ENCODE results near the gene SCO1. TPM values are rescaled to one million over a fixed set of nuclear protein-coding genes. Genes with fewer than 3 reads are reported as not detected.

The SCO1 gene
- total RNA-seq, 2 donors from 2014 or later = 43.3 to 43.9 TPM

DNA sequence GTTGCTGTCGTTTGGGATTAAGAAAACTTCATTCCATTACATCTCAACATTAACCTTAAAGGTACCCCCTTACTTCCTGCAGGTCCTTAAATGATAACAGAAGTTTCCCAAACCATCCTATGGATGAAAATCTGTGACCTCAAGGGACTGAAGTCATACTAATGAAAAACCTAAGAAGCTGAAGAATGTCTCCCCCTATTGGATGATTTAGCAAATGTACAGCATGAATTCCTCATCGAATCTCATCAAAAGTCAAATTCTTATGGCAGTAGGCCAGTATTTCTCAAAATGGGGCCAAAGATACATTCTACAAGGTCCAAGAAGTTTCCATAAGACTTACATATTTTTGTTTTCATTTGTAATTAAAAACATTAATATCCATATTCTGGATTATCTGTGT is 13.5 kb downstream of the SCO1 start:
- Histone ChIP-seq H3K27me3 (ENCODE audit: control insufficient read depth, insufficient read depth, low read length, poor library complexity, severe bottlenecking) (no peaks in the 10 kb centered on the region), H3K9ac (ENCODE audit: extremely low read depth, low read length, poor library complexity, severe bottlenecking) (no peak overlapping the region), H3K4me3 (ENCODE audit: low read length) (no peak overlapping the region), H3K4me1 (ENCODE audit: control insufficient read depth, insufficient read depth, low read length) (no peaks in the 10 kb centered on the region), H3K27ac (ENCODE audit: low read depth, low read length) (no peak overlapping the region), H3K36me3 (ENCODE audit: control insufficient read depth, insufficient read depth, low read length) (peaks cover 85% of the 10 kb centered on the region), H3K9me3 (ENCODE audit: control insufficient read depth, low read length) (no peaks in the 10 kb centered on the region)
- peaks cover 69% of the 10 kb centered on the region for H3K36me3 Mint-ChIP-seq (ENCODE audit: low read depth)
- H3K27me3 Mint-ChIP-seq (ENCODE audit: insufficient read depth) = no peaks in the 10 kb centered on the region
- no peak for DNase-seq
- 73 to 85% methylated on average over 2 of the region's 2 CpGs for WGBS, 2 experiments (ENCODE audit: insufficient coverage in 1 of 2, insufficient read length in 1 of 2)
- H3K4me1 Mint-ChIP-seq = no peaks in the 10 kb centered on the region
- TF ChIP-seq, protein P1, sequence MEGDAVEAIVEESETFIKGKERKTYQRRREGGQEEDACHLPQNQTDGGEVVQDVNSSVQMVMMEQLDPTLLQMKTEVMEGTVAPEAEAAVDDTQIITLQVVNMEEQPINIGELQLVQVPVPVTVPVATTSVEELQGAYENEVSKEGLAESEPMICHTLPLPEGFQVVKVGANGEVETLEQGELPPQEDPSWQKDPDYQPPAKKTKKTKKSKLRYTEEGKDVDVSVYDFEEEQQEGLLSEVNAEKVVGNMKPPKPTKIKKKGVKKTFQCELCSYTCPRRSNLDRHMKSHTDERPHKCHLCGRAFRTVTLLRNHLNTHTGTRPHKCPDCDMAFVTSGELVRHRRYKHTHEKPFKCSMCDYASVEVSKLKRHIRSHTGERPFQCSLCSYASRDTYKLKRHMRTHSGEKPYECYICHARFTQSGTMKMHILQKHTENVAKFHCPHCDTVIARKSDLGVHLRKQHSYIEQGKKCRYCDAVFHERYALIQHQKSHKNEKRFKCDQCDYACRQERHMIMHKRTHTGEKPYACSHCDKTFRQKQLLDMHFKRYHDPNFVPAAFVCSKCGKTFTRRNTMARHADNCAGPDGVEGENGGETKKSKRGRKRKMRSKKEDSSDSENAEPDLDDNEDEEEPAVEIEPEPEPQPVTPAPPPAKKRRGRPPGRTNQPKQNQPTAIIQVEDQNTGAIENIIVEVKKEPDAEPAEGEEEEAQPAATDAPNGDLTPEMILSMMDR (conservative IDR thresholded peaks at IDR 0.05) = peak; percentile 81
- no peak overlapping the region for H3K27ac Mint-ChIP-seq
- no peaks in the 10 kb centered on the region for H3K9me3 Mint-ChIP-seq
- H3K4me3 Mint-ChIP-seq = no peak overlapping the region

DNA sequence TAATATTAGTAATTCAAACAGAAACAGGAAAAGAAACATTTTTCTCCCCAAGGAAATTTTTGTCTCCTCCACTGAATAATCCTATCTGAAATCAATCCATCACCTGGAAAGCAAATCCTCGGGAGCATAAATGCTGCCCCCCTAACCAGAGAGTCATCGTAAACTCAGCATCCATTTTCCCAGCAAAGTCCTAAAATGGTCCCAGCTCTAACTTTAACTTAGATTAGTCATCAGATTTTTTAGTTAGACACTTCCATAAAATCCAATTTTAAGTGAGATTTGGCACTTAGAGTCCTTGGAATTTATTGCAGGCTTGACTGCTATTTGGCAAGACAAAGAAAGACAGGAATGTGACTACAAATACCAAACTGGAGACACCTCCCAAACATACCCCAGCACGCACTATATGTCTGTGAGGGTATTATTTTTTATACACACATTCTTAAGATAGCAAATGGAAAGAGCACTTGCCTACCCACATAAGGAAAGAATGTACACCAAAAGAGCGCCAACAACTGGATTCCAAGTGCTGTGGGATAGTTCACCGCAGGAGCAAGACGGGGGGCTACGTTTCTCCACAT is 15.4 kb downstream of the SCO1 start:
- no peak overlapping the region for H3K27ac ChIP-seq (ENCODE audit: low read depth, low read length)
- no peak overlapping the region for H3K4me3 Mint-ChIP-seq
- H3K27ac Mint-ChIP-seq = no peak overlapping the region
- DNase-seq = no peak
- no peaks in the 10 kb centered on the region for H3K4me1 Mint-ChIP-seq
- H3K36me3 Mint-ChIP-seq (ENCODE audit: low read depth) = peaks cover 77% of the 10 kb centered on the region
- no peaks in the 10 kb centered on the region for H3K27me3 Mint-ChIP-seq (ENCODE audit: insufficient read depth)
- no peaks in the 10 kb centered on the region for H3K4me1 ChIP-seq (ENCODE audit: control insufficient read depth, insufficient read depth, low read length)
- 89 to 100% methylated on average over 5 to 6 of the region's 7 CpGs for WGBS, 2 experiments (ENCODE audit: insufficient coverage in 1 of 2, insufficient read length in 1 of 2)
- no peak overlapping the region for H3K4me3 ChIP-seq (ENCODE audit: low read length)
- H3K9ac ChIP-seq (ENCODE audit: extremely low read depth, low read length, poor library complexity, severe bottlenecking) = no peak overlapping the region
- H3K9me3 Mint-ChIP-seq = no peaks in the 10 kb centered on the region
- TF ChIP-seq, protein P1 (conservative IDR thresholded peaks at IDR 0.05) = no peak
- no peaks in the 10 kb centered on the region for H3K27me3 ChIP-seq (ENCODE audit: control insufficient read depth, insufficient read depth, low read length, poor library complexity, severe bottlenecking)
- peaks cover 77% of the 10 kb centered on the region for H3K36me3 ChIP-seq (ENCODE audit: control insufficient read depth, insufficient read depth, low read length)
- H3K9me3 ChIP-seq (ENCODE audit: control insufficient read depth, low read length) = no peaks in the 10 kb centered on the region

DNA sequence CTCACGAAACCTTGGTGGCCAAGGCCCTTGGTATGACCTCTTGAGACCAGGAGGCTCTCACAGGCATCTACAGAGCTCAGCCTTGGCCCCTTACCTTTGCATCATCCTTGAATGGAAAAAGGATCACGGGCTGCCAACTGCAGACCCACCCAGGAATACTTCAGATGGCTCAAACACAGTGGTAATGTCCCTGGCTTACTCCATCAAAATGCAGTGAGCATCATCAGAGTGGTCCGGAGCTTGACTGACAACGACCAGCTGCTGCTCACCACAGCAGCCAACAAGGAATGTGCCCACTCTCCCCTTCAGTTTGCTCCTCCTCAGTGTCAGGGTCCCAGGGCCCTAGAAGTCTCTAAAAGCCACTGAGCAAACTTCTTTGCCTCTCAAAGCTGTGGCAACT is 22.6 kb downstream of the SCO1 start:
- H3K36me3 Mint-ChIP-seq (ENCODE audit: low read depth) = peaks cover 45% of the 10 kb centered on the region
- no peaks in the 10 kb centered on the region for H3K27me3 Mint-ChIP-seq (ENCODE audit: insufficient read depth)
- H3K4me1 Mint-ChIP-seq = no peaks in the 10 kb centered on the region
- Histone ChIP-seq H3K27ac (ENCODE audit: low read depth, low read length) (no peak overlapping the region), H3K4me3 (ENCODE audit: low read length) (no peak overlapping the region), H3K9me3 (ENCODE audit: control insufficient read depth, low read length) (no peaks in the 10 kb centered on the region), H3K27me3 (ENCODE audit: control insufficient read depth, insufficient read depth, low read length, poor library complexity, severe bottlenecking) (no peaks in the 10 kb centered on the region), H3K36me3 (ENCODE audit: control insufficient read depth, insufficient read depth, low read length) (peaks cover 32% of the 10 kb centered on the region), H3K4me1 (ENCODE audit: control insufficient read depth, insufficient read depth, low read length) (no peaks in the 10 kb centered on the region), H3K9ac (ENCODE audit: extremely low read depth, low read length, poor library complexity, severe bottlenecking) (no peak overlapping the region)
- TF ChIP-seq, protein P1 (conservative IDR thresholded peaks at IDR 0.05) = no peak
- no peak overlapping the region for H3K27ac Mint-ChIP-seq
- H3K9me3 Mint-ChIP-seq = no peaks in the 10 kb centered on the region
- WGBS, 2 experiments (ENCODE audit: insufficient coverage in 1 of 2, insufficient read length in 1 of 2) = 93 to 100% methylated on average over 3 to 4 of the region's 4 CpGs
- H3K4me3 Mint-ChIP-seq = no peak overlapping the region
- no peak for DNase-seq
